ENCODE measurements around the gene AGPS. TPM values are rescaled to one million over a fixed set of nuclear protein-coding genes. Genes with fewer than 3 reads are reported as not detected.

Gene AGPS
- total RNA-seq, 4 donors from 2014 or later = 32.4 to 56.8 (median 38.5) TPM

DNA sequence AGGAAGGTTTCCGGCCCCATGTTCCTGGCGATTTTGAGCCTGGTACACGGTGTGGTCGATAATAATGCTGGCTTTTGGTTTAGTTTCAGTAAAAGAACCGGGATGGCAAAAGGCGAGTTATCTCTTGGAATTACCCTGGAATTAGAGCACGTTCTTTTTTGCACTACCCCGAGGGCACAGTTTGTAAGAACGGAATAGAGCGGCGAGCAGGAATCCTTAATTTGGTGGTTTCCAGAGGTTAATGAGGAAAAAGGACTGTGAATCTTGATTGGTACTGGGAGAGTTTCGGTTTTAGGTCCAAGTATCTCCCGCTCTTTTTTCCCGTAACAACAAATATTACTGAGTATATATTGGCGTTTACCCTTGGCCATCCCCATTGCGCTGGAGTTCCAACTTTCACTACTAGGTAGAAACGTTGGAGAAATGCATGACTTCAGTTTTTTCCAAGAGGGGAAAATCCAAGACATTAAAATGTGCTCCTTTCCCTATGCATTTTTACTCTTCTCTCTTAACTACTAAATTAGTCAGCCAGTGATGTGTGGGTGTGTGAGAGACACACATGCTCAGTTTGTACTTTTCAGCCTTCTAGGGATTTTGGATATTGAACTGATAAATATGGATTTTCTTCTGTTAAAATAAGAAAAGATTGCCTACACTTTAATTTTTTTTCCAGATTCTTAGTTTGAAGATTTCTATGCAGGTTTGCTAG is 160.8 kb downstream of the AGPS start:
- TF ChIP-seq, protein P1, sequence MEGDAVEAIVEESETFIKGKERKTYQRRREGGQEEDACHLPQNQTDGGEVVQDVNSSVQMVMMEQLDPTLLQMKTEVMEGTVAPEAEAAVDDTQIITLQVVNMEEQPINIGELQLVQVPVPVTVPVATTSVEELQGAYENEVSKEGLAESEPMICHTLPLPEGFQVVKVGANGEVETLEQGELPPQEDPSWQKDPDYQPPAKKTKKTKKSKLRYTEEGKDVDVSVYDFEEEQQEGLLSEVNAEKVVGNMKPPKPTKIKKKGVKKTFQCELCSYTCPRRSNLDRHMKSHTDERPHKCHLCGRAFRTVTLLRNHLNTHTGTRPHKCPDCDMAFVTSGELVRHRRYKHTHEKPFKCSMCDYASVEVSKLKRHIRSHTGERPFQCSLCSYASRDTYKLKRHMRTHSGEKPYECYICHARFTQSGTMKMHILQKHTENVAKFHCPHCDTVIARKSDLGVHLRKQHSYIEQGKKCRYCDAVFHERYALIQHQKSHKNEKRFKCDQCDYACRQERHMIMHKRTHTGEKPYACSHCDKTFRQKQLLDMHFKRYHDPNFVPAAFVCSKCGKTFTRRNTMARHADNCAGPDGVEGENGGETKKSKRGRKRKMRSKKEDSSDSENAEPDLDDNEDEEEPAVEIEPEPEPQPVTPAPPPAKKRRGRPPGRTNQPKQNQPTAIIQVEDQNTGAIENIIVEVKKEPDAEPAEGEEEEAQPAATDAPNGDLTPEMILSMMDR (IDR thresholded peaks at IDR 0.05; ENCODE audit: low read depth) = no peak

DNA sequence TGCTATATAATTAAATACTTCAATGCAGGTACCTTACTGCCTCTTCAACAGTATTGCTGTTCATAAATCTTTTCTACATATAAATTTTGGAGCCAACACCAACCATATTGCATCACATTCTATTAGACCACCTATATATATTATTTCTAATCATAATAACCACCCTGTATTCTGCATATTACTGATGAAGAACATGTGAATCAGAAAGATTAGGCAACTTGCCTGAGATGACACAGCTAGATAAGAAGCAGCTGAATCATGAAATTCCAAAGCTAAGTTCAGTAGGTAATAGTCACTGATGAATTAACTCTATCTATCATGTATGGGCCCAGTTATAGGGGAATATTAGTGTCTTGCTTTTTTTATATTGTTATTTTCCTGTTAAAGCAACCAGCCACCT is 161.8 kb downstream of the AGPS start:
- TF ChIP-seq, protein P1 (IDR thresholded peaks at IDR 0.05; ENCODE audit: low read depth) = no peak

DNA sequence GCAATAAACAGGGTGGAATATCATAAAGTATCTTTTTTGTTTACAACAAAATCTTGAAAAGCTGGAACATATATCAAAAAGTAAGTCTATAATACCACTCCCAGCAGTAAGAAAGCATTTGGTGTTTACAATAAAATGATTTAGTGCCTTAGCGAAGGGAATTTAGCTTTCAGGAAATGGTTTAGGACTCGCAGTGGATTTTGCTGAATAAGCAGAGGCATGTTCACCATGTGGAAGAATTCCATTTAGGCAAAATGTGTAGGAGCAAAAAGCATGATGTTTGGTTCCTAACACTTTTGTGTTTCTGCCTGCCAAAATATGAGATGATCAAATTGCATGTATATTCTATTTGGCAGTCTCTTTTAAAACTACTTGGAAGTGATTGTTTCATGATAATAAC is 163.6 kb downstream of the AGPS start:
- TF ChIP-seq, protein P1 (IDR thresholded peaks at IDR 0.05; ENCODE audit: low read depth) = no peak

DNA sequence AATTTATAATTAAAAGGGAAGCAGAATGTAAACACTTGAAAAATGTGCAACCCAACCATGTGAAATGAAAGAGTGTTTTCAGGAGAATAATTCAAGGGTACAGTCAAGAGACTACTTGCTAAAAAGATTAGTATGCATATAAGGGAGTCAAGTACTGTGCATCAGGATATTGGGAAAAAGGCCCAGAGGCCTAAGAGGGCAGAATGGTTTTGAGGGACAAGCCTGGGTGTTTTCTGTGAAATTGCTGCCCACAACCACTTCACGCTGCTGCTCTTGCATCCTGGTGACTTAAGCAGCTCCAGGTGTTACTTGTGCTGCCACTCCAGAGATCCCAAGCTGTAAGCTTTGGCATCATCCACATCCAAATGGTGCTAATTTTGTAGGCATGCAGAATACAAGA is 165.2 kb downstream of the AGPS start:
- TF ChIP-seq, protein P1 (IDR thresholded peaks at IDR 0.05; ENCODE audit: low read depth) = no peak

DNA sequence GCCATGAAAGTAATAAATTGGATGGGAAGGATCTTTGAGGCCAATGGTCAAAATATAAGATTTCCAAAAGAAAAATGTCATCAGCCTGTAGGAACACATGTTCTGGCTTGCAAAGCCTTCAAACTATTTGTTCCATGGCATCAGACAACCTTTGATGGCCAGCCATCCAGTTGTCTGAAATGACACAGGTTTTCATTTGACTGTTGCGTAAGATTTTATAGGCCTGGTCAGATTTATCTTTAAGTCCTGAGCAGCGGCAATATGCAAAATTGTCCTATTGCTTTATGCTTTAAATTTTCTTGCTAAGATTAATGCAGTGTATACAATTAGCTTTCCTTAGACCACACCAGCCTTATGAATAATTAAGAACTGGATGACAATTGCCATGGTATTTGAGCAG is 167.1 kb downstream of the AGPS start:
- TF ChIP-seq, protein P1 (IDR thresholded peaks at IDR 0.05; ENCODE audit: low read depth) = no peak

DNA sequence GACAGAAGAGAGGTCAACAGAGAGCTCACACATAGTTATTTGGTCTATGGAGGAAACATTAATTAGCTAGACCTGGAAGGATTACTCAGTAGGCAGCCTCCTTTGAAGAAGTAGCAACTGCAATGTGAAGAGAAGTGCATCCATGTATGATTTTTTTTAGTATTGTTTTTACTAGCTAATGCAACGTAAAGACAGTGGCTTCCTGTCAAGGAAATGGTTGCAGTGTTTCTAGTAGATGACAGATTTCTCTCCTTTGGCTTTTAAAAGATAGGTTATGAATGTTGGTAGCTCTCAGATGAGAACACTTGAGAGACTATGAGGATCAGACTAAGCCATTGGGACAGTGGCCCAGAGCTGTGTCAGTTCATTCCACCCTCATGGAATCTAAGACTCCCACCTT is 175.8 kb downstream of the AGPS start:
- TF ChIP-seq, protein P1 (IDR thresholded peaks at IDR 0.05; ENCODE audit: low read depth) = no peak

DNA sequence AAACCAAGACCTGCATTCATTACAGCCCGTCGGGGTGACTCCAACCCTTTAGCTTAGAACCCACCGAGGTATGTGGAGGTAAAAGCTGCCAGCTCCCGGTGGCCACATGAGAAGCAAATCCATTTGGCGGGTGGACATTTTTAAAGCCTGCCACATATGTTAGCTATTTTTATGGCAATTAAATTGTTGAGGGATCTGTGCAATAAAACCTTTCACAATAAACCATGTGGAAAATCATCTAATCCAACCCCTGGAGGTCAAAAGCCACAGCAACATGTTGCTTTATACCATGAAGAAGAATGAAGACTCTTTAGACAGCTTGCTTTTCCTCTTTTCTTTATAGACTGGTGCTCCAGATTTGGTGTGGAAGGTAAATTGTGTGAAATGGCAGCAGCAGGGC is 176.3 kb downstream of the AGPS start:
- TF ChIP-seq, protein P1 (IDR thresholded peaks at IDR 0.05; ENCODE audit: low read depth) = no peak

All from subcutaneous adipose tissue (tissue), 4 donors.